ENCODE data around the gene TIGD1. TPM values are rescaled to one million over a fixed set of nuclear protein-coding genes. Genes with fewer than 3 reads are reported as not detected.
A peak's percentile ranks its signal among the peaks of the same experiment; 100 is the strongest.

The TIGD1 gene
- total and polyA plus RNA-seq, 8 donors, result 0.88 to 5.9 (median 2.2) TPM

- H3K27me3 ChIP-seq, result no peaks in the 10 kb centered on the region
- no peak for TF ChIP-seq CTCF (IDR thresholded peaks at IDR 0.05)
- intact Hi-C loops (cut with DNase I), result no loop called here
- DNase-seq (no peak), ATAC-seq (no peak), FAIRE-seq (no peak)
- no peaks in the 10 kb centered on the region for H3K9me3 ChIP-seq
- H3K4me3 ChIP-seq, result no peak overlapping the region
- H3K4me1 ChIP-seq, result peaks cover 0 to 13% (median 7%) of the 10 kb centered on the region in 3 donors
- H3K27ac ChIP-seq, result no peak overlapping the region
- H3K36me3 ChIP-seq, result no peaks in the 10 kb centered on the region
- WGBS, 2 donors, result 88 to 90% methylated on average over 5 of the region's 5 CpGs
Measured at GRCh38 chr2:232586943-232587505, 36.7 kb upstream of the TIGD1 start.

GRCh38 chr2:232584238-232584637, 33.9 kb upstream of the TIGD1 start:
- no peaks in the 10 kb centered on the region for H3K9me3 ChIP-seq
- no peak for TF ChIP-seq CTCF (IDR thresholded peaks at IDR 0.05)
- peaks cover 0 to 17% (median 7%) of the 10 kb centered on the region in 3 donors for H3K4me1 ChIP-seq
- no peaks in the 10 kb centered on the region for H3K27me3 ChIP-seq
- ATAC-seq (no peak), DNase-seq (no peak), FAIRE-seq (no peak)
- WGBS, 2 donors, result 92 to 93% methylated on average over 6 of the region's 6 CpGs
- no peak overlapping the region for H3K4me3 ChIP-seq
- H3K36me3 ChIP-seq, result no peaks in the 10 kb centered on the region
- intact Hi-C loops (cut with DNase I), result no loop called here
- no peak overlapping the region for H3K27ac ChIP-seq

- Histone ChIP-seq H3K4me1 (peaks cover 0 to 9% (median 0%) of the 10 kb centered on the region in 3 donors), H3K27ac (no peak overlapping the region), H3K36me3 (no peaks in the 10 kb centered on the region), H3K27me3 (no peaks in the 10 kb centered on the region), H3K4me3 (no peak overlapping the region), H3K9me3 (no peaks in the 10 kb centered on the region)
- no peak for FAIRE-seq
- intact Hi-C loops (cut with DNase I), result no loop called here
- no peak for TF ChIP-seq CTCF (IDR thresholded peaks at IDR 0.05)
- ATAC-seq, result no peak
- DNase-seq, result no peak
Measured at GRCh38 chr2:232581725-232582124, 31.4 kb upstream of the TIGD1 start.

GRCh38 chr2:232580648-232580981, 30.3 kb upstream of the TIGD1 start:
- no peaks in the 10 kb centered on the region for H3K36me3 ChIP-seq
- no peak for TF ChIP-seq CTCF (IDR thresholded peaks at IDR 0.05)

GRCh38 chr2:232578626-232579025, 28.3 kb upstream of the TIGD1 start:
- no peak for TF ChIP-seq CTCF (IDR thresholded peaks at IDR 0.05)
- no peak for ATAC-seq

More at GRCh38 chr2:232580648-232580981, 30.3 kb upstream of the TIGD1 start:
- no peaks in the 10 kb centered on the region for H3K9me3 ChIP-seq
- no peak overlapping the region for H3K4me3 ChIP-seq
- WGBS, 2 donors, result 46 to 51% methylated on average over 6 of the region's 6 CpGs
- H3K27ac ChIP-seq, result peak overlapping the region in 2 of 4 donors; percentile 37 to 48
- DNase-seq (no peak), FAIRE-seq (no peak), ATAC-seq (no peak)
- H3K27me3 ChIP-seq, result no peaks in the 10 kb centered on the region
- H3K4me1 ChIP-seq, result peaks cover 0 to 9% (median 0%) of the 10 kb centered on the region in 3 donors
- intact Hi-C loops (cut with DNase I), result no loop called here

More at GRCh38 chr2:232578626-232579025, 28.3 kb upstream of the TIGD1 start:
- Histone ChIP-seq H3K9me3 (no peaks in the 10 kb centered on the region), H3K4me3 (no peak overlapping the region), H3K27ac (no peak overlapping the region), H3K36me3 (no peaks in the 10 kb centered on the region), H3K4me1 (peaks cover 0 to 9% (median 0%) of the 10 kb centered on the region in 3 donors), H3K27me3 (no peaks in the 10 kb centered on the region)
- whole genome bisulfite sequencing, 2 donors, result 71 to 77% methylated on average over 2 of the region's 2 CpGs
- intact Hi-C loops (cut with DNase I), result no loop called here
- FAIRE-seq (no peak), DNase-seq (no peak)
